ENCODE measurements around the gene NPTX1.
A peak's percentile ranks its signal among the peaks of the same experiment; 100 is the strongest.

The NPTX1 gene

GRCh38 chr17:80426671-80427326 lies 49.6 kb downstream of the NPTX1 start:
- peak; percentile 76 for DNase-seq (ENCODE audit: low read depth)

GRCh38 chr17:80425835-80426426 lies 50.5 kb downstream of the NPTX1 start:
- DNase-seq (ENCODE audit: low read depth), result no peak

- DNase-seq (ENCODE audit: low read depth), result no peak
These were observed 51.3 kb downstream of the NPTX1 start for GRCh38 chr17:80424878-80425765.

- DNase-seq (ENCODE audit: low read depth), result no peak
These were observed 52.1 kb downstream of the NPTX1 start for GRCh38 chr17:80424261-80424660.

GRCh38 chr17:80423536-80424225 lies 52.7 kb downstream of the NPTX1 start:
- DNase-seq (ENCODE audit: low read depth), result no peak

GRCh38 chr17:80422981-80423380 lies 53.4 kb downstream of the NPTX1 start:
- no peak for DNase-seq (ENCODE audit: low read depth)

- no peak for DNase-seq (ENCODE audit: low read depth)
These were observed 54.1 kb downstream of the NPTX1 start for GRCh38 chr17:80422276-80422675.

- DNase-seq (ENCODE audit: low read depth), result no peak
These were observed 54.9 kb downstream of the NPTX1 start for GRCh38 chr17:80421381-80422090.

GRCh38 chr17:80419255-80419654 lies 57.2 kb downstream of the NPTX1 start:
- DNase-seq (ENCODE audit: low read depth), result no peak

GRCh38 chr17:80418589-80418988 lies 57.8 kb downstream of the NPTX1 start:
- no peak for DNase-seq (ENCODE audit: low read depth)
